NCI-H345 treated with DMSO at 0.1 percent for 48 hours (cell line): ENCODE measurements around the gene OSCAR.

Source experiments
- DNase-seq: peaks from one replicate; lab custom pipeline; 2025; ENCODE audit not compliant: unreplicated experiment; lab: John Stamatoyannopoulos, UW

OSCAR gene

GRCh38 chr19:54100561-54100960 is at the start of gene OSCAR:
OSCAR (minus strand) TSS chr19:54100803; CDS start chr19:54100792, 11 bp downstream.
- DNase-seq, result no peak

DNA sequence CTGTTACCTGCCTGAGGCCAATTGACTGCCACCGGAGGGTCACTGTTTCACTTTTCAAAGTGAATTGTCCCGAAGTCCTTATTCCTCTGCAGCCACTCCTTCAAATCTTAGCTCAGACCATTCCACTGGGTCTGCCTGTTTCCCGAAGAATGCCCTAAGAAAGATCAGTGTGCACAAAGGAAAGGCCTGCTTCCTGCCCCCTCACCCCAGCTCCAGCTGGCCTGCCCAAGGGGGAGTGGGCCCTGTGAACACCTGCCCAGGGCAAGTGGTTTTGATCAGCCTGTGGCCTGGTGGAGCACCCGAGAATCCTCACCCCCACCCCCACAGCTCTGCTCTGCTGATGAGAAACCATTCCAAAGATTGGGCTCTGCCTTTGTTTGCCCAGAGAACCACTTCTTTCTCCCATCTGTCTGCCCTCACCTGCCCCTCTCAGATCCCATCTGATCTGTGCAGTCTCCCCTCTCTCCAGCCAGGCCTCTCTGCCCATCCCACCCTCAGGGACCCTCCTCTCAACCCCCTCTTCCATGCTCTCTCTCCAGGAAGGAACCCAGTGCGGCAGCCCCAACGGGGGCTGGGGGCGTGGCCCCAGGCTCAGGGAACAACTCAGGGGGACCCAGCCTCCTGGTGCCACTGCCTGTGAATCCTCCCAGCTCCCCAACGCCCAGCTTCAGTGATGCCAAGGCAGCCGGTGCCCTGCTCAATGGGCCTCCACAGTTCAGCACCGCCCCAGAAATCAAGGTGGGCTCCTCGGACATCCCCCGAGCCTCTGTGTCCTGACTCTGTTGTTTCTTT is 48.6 kb upstream of the OSCAR start:
- no peak for DNase-seq

DNA sequence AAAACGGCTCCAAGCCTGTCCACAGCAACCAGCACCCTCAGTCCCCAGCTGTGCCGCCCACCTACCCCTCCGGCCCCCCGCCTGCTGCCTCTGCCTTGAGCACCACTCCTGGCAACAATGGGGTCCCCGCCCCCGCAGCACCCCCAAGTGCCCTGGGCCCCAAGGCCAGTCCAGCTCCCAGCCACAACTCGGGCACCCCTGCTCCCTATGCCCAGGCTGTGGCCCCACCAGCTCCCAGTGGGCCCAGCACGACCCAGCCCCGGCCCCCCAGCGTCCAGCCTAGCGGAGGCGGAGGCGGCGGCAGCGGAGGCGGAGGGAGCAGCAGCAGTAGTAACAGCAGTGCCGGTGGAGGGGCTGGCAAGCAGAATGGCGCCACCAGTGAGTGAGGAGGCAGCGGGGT is 47.6 kb upstream of the OSCAR start:
- no peak for DNase-seq

- DNase-seq, result no peak
Measured at GRCh38 chr19:54147676-54148075, 47.1 kb upstream of the OSCAR start.

DNA sequence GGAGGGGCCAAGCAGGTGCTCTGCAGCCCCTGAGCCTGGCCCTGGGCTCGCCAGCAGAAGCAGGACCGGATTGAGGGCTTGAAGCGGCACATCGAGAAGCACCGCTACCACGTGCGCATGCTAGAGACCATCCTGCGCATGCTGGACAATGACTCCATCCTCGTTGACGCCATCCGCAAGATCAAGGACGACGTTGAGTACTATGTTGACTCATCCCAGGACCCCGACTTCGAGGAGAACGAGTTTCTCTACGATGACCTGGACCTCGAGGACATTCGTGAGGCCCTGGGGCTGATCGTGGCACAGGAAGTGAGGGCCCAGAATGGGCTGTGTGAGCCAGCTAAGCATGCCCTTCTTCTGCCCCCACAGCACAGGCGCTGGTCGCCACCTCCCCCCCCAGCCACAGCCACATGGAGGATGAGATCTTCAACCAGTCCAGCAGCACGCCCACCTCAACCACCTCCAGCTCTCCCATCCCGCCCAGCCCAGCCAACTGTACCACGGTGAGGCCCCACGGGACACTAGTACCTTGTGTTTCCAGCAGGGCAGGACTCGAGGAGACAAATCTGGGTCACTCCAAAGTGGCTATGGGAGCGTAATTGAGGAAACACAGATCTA is 45.0 kb upstream of the OSCAR start:
- no peak for DNase-seq

DNA sequence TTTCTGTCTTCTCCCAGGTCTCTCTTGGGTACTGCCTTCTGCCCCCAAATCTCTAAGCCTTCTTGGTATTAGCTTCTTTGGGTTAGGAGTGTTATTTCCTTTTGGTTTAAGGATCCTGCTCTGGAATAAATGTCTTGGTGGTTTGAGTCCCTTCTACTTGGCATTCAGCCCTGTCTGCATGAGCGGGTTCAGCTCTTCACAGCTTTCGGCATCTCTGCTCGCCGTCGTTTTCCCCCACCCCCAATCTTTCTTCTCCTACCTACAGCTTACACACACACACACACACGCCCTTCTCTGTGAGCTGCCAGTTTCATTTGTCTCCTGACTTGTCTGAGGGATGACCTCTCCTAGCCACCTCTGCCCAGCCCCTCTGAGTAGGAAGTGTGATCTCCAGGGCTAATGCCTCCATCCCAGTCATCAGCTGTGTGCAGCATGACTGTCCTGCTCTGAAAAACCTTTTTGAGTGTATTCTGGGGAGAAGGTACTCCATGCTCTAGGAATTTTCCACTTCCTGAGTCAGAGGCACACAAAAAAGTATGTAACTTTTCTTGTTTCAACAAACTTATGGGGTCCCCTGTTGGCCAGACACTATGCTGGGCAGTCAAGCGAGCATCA is 41.7 kb upstream of the OSCAR start:
- DNase-seq, result no peak

GRCh38 chr19:54141356-54141755 is 40.8 kb upstream of the OSCAR start:
- no peak for DNase-seq

DNA sequence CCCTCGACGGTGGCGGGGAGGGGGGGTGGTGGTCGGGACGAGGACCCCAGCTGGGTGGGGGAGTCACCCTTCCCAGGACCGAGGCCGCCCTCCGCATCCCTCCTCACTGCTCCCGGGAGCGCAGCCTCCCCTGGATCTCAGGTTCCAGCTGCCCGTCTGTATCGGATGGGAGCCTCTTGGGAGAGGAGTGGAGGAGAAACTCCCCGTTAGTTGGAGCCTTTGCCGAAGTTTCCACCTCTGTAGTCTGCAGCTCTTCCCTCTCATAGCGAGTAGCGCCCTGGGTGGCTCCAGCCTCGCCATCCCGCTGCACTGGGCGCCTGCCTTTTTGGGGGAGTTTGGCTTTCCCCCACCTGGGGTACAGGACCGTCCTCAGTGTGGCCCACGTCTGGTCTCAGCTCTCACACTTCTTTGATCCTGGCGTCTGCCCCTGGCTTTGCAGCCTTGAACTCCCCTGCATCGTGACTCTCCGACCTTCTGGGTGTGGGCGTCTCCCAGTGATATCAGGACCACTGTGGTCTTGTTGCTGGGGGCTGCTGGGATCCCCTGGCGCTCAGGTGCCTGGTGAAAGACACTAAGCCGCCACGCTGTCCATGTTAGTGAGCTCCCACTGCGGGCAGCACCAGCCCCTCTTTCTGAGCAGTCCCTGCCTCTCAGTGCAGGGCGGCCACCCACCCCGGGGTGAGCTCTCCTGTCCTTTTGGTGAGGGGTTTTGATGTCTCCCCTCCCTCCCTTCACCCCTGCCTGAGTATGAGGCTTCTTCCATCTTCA is 38.1 kb upstream of the OSCAR start:
- DNase-seq, result no peak

GRCh38 chr19:54137699-54138488 is 37.3 kb upstream of the OSCAR start, which contains the start of gene CNOT3:
CNOT3 (plus strand) TSS chr19:54137762; CDS start chr19:54142979, 5,217 bp downstream.
- no peak for DNase-seq

DNA sequence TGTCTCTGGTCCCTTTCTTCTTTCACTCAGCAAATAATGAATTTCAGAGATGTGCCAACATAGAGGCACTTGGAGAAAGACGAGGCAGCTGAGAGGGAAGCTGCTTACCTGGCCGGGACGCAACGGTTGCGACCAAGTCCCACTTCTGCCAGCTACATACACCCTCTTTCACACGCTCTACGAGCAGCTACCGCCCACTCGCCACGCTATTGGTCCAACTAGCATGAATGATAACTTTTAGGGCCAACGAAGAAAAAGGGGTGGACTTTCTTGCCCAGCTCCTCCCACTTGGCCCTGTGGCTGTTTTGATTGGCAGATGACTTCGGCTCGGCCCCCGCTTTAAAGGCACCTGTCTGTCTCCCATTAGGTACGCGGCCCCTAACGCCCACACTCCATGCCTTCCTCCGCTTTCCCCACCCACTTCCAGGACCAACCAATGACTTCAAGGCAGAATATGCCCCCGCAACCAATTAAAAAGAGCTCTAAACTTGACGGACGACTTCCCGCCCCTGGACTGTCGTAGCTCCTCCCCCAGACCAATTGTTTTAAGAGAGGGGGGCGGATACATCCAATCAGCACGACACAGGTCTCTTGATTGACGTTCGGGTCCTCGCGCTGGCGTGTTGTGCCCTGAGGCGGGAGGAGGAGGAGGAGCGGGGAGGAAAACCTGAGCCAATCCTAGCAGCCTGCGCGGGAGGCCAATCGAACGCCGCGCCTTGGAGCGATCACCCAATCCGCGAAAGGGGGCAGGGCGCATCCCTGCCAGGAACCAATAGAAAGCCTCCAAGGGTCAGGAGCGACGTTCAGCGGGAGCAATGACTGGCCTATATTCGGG is 36.5 kb upstream of the OSCAR start:
- DNase-seq, result peak; percentile 100

- no peak for DNase-seq
Measured at GRCh38 chr19:54136086-54136863, 35.7 kb upstream of the OSCAR start.

DNA sequence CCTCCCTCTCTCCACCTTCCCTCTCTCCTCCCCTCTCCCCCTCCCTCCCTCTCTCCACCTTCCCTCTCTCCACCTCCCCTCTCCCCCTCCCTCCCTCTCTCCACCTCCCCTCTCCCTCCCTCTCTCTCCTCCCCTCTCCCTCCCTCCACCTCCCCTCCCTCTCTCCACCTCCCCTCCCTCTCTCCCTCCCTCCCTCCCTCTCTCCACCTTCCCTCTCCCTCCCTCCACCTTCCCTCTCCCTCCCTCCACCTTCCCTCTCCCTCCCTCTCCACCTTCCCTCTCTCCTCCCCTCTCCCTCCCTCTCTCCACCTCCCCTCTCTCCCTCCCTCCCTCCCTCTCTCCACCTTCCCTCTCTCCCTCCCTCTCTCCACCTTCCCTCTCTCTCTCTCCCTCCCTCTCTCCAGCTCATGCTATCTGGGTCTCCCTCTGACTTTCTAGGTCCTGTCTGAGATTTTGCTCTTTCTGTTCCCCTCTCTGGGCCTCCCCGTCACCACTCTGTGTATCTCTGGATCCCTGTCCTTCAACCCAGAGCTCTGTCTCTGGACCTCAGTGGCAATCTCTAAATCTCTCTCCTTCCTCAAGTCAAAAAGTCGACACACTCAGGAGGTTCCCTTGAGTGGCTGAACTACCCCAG is 33.5 kb upstream of the OSCAR start:
- DNase-seq, result no peak

- DNase-seq, result peak; percentile 10
Measured at GRCh38 chr19:54133312-54133956, 32.8 kb upstream of the OSCAR start.

- no peak for DNase-seq
Measured at GRCh38 chr19:54129617-54129996, 29.0 kb upstream of the OSCAR start.

GRCh38 chr19:54128796-54129616 is 28.4 kb upstream of the OSCAR start:
- DNase-seq, result no peak

DNA sequence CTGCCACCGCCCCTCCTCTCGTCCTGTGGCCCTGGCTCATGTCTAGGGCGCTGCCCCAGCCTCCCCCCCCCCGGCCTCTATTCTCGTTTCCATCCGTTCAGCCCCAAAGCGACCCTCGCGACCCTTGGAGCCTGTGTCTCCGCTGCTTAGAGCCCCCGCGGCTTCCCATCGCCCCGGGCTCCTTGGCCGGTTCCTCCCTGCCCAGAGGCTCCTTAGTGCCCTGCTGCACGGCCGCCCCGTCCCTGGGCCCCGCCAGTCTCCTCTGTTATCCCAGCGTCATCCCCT is 27.8 kb upstream of the OSCAR start:
- no peak for DNase-seq

DNA sequence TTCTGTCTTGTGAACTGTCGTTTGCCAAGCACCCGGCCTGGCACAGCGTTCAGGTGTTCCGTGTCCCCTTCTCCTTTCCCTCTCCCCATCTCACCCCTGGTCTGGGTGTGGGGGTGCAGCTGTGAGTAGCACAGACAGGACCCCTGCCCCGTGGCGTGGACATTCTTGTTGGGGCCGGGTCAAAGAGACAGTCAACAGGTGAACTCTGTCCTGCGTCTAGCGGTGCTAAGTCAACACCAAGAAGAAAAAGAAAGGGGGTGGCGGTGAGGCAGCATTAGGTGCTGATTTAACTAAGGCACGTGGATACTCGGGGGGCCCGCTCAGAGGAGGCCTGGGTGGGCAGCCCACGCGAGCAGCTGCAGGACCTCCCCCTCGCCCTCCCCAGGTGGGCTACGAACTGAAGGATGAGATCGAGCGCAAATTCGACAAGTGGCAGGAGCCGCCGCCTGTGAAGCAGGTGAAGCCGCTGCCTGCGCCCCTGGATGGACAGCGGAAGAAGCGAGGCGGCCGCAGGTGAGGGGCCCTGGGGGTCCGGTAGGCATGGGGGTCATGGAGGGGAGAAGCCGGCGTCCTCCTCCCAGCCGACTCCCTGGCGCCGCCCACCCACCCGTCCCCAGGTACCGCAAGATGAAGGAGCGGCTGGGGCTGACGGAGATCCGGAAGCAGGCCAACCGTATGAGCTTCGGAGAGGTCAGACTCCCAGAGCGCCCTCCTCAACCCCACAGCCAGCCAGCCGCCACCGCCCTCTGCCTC is 27.3 kb upstream of the OSCAR start:
- DNase-seq, result no peak
